ENCODE measurements around the gene PTPRN2. TPM values are rescaled to one million over a fixed set of nuclear protein-coding genes. Genes with fewer than 3 reads are reported as not detected.
A peak's percentile ranks its signal among the peaks of the same experiment; 100 is the strongest.

PTPRN2 gene
- polyA plus RNA-seq, 4 donors = 1.6 to 11.7 (median 4.0) TPM

DNA sequence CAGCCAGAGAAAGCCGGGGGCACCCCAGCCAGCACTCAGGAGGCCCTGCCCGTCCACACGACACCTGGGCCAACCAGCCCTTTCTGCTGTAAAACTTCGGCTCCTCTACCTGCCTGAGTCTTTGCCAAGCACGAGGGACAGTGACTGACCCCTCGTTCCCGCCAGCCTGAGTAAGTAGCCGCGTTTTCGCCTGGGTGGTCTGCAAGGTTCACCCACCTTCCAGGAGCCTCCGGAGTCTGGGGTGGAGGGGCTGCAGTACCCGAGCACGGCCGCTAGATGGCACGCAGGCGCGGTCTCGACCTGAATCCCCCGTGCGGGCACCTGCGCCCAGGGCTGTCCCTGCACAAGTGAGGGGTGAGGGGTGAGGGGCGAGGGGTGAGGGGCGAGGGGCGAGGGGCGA is 192.7 kb downstream of the PTPRN2 start:
- Histone ChIP-seq H3K9me3 (ENCODE audit: control insufficient read depth in 2 of 2, insufficient read depth in 1 of 2, low read depth in 1 of 2, low read length in 1 of 2) (peaks cover 0 to 9% of the 10 kb centered on the region in 2 donors), H3K27ac (ENCODE audit: low read depth in 1 of 3, low read length in 2 of 3) (no peak overlapping the region), H3K4me1 (ENCODE audit: control insufficient read depth in 3 of 3, insufficient read depth in 2 of 3, low read depth in 1 of 3, low read length in 2 of 3) (peaks cover 0 to 14% (median 0%) of the 10 kb centered on the region in 3 donors), H3K4me3 (ENCODE audit: low read depth in 1 of 3, low read length in 3 of 3) (no peak overlapping the region), H3K27me3 (ENCODE audit: control insufficient read depth in 3 of 3, insufficient read depth in 3 of 3, low read length in 3 of 3) (no peaks in the 10 kb centered on the region), H3K36me3 (ENCODE audit: control insufficient read depth in 3 of 3, insufficient read depth in 2 of 3, low read depth in 1 of 3, low read length in 3 of 3) (no peaks in the 10 kb centered on the region)
- WGBS, 3 donors = 19 to 24% (median 22%) methylated on average over 21 to 25 of the region's 25 CpGs
- no peak for FAIRE-seq
- DNase-seq = peak in 1 of 2 donors; percentile 53

DNA sequence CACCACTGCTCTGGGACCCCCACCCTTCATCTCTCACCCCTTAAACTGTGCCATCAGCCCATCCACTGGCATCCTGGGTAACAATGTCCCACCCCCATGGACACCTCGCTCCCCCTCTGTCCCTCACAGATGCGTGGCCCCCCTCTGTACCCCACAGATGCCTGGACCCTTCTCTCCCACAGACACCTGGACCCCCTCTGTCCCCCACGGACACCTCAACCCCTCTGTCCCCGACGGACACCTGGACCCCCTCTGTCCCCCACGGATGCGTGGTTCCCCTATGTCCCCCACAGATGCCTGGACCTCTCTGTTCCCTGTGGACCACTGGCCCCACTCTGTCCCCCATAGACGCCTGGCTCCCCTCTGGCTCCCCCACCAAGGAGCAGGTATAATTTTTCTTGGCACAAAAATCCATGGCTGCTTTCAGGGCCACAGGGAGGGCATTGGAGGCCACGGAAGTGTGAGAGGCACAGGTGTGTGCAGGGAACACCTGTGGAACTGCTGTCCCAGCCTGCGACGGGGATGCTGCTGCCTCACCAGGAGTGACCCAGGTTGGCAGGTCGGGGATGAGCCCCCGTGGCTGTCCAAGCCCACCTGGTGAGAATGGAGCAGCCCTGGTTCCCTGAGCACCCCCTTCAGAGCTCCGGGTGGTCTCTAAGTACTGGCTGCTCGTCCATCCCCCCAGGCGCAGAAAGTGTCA is 193.5 kb downstream of the PTPRN2 start:
- H3K4me1 ChIP-seq (ENCODE audit: control insufficient read depth in 3 of 3, insufficient read depth in 2 of 3, low read depth in 1 of 3, low read length in 2 of 3) = peaks cover 0 to 14% (median 0%) of the 10 kb centered on the region in 3 donors
- H3K36me3 ChIP-seq (ENCODE audit: control insufficient read depth in 3 of 3, insufficient read depth in 2 of 3, low read depth in 1 of 3, low read length in 3 of 3) = no peaks in the 10 kb centered on the region
- no peak overlapping the region for H3K4me3 ChIP-seq (ENCODE audit: low read depth in 1 of 3, low read length in 3 of 3)
- DNase-seq = no peak
- WGBS, 3 donors = 80 to 86% (median 82%) methylated on average over 16 of the region's 16 CpGs
- H3K27me3 ChIP-seq (ENCODE audit: control insufficient read depth in 3 of 3, insufficient read depth in 3 of 3, low read length in 3 of 3) = no peaks in the 10 kb centered on the region
- no peak overlapping the region for H3K27ac ChIP-seq (ENCODE audit: low read depth in 1 of 3, low read length in 2 of 3)
- peaks cover 0 to 5% of the 10 kb centered on the region in 2 donors for H3K9me3 ChIP-seq (ENCODE audit: control insufficient read depth in 2 of 2, insufficient read depth in 1 of 2, low read depth in 1 of 2, low read length in 1 of 2)
- no peak for FAIRE-seq

DNA sequence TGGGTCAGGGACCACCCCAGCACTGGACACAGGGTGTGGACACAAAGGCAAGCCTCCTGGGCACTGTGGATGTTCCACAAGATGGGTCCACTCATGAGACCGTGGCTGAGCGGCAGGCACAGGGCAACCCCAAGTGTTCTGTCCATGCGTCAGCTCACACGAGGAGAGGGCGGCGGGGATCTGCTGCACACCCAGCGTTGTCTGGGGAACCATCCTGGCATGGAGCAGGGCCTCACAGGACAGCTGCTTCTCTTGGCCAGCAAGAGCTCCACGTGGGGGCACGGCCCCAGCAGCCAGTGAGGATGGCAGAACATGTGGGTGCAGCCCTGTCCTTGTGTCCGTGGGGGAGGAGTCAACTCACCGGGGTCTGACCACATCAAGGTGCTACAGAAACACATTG is 195.4 kb downstream of the PTPRN2 start:
- FAIRE-seq (no peak), DNase-seq (no peak)

DNA sequence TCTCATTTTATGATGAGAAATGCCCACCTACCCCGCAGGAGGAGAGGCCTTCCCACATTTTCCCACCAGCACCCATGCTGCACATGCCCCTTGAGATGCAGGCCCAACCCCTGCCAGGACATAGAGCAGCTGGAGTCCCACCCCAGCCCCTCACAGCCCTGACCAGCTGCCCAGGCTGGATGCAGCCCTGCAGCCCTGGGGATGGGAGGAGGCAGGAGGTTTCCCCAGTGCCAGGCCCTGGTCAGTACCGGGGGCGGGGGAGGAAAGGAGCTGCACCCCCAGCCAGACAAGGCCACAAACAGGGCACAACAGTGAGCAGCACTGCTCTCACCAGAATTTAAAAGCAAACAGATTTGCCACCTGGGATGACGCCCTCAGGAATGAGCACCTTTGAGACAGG is 196.1 kb downstream of the PTPRN2 start:
- Histone ChIP-seq H3K4me3 (ENCODE audit: low read depth in 1 of 3, low read length in 3 of 3) (no peak overlapping the region), H3K4me1 (ENCODE audit: control insufficient read depth in 3 of 3, insufficient read depth in 2 of 3, low read depth in 1 of 3, low read length in 2 of 3) (peaks cover 0 to 5% (median 0%) of the 10 kb centered on the region in 3 donors), H3K27me3 (ENCODE audit: control insufficient read depth in 3 of 3, insufficient read depth in 3 of 3, low read length in 3 of 3) (no peaks in the 10 kb centered on the region), H3K9me3 (ENCODE audit: control insufficient read depth in 2 of 2, insufficient read depth in 1 of 2, low read depth in 1 of 2, low read length in 1 of 2) (no peaks in the 10 kb centered on the region), H3K27ac (ENCODE audit: low read depth in 1 of 3, low read length in 2 of 3) (no peak overlapping the region), H3K36me3 (ENCODE audit: control insufficient read depth in 3 of 3, insufficient read depth in 2 of 3, low read depth in 1 of 3, low read length in 3 of 3) (no peaks in the 10 kb centered on the region)
- DNase-seq (no peak), FAIRE-seq (no peak)
- 85 to 94% (median 91%) methylated on average over 4 of the region's 4 CpGs for WGBS, 3 donors

More for the DNA sequence above, 195.4 kb downstream of the PTPRN2 start:
- Histone ChIP-seq H3K27me3 (ENCODE audit: control insufficient read depth in 3 of 3, insufficient read depth in 3 of 3, low read length in 3 of 3) (no peaks in the 10 kb centered on the region), H3K4me3 (ENCODE audit: low read depth in 1 of 3, low read length in 3 of 3) (no peak overlapping the region), H3K4me1 (ENCODE audit: control insufficient read depth in 3 of 3, insufficient read depth in 2 of 3, low read depth in 1 of 3, low read length in 2 of 3) (peaks cover 0 to 11% (median 0%) of the 10 kb centered on the region in 3 donors), H3K27ac (ENCODE audit: low read depth in 1 of 3, low read length in 2 of 3) (no peak overlapping the region), H3K9me3 (ENCODE audit: control insufficient read depth in 2 of 2, insufficient read depth in 1 of 2, low read depth in 1 of 2, low read length in 1 of 2) (no peaks in the 10 kb centered on the region), H3K36me3 (ENCODE audit: control insufficient read depth in 3 of 3, insufficient read depth in 2 of 3, low read depth in 1 of 3, low read length in 3 of 3) (no peaks in the 10 kb centered on the region)
- 82 to 87% (median 86%) methylated on average over 11 of the region's 11 CpGs for WGBS, 3 donors

DNA sequence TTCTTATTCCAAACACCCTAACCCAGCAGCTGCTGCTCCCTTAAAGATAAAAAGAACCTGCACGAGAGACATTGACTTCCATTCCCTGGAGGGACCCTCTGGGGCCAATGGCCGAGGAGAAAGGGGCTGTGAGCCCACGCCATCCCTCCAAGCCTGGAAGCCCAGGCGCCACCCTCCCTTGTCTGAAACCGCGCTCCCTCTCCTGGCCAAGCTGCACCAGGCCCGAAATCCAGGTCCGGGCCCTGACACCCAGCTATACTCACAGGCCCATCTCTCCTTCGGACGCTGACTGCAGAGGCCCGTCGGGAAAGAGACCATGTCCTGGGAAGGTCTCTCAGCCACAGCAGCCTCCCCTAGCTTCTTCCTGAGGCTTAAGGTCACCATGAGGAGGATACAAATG is 196.5 kb downstream of the PTPRN2 start:
- WGBS, 3 donors = 87 to 89% (median 88%) methylated on average over 12 of the region's 12 CpGs
- FAIRE-seq (no peak), DNase-seq (no peak)

GRCh38 chr7:158390460-158390859 is 197.2 kb downstream of the PTPRN2 start:
- no peaks in the 10 kb centered on the region for H3K9me3 ChIP-seq (ENCODE audit: control insufficient read depth in 2 of 2, insufficient read depth in 1 of 2, low read depth in 1 of 2, low read length in 1 of 2)
- no peaks in the 10 kb centered on the region for H3K36me3 ChIP-seq (ENCODE audit: control insufficient read depth in 3 of 3, insufficient read depth in 2 of 3, low read depth in 1 of 3, low read length in 3 of 3)
- H3K4me3 ChIP-seq (ENCODE audit: low read depth in 1 of 3, low read length in 3 of 3) = no peak overlapping the region
- WGBS, 3 donors = 92 to 94% (median 93%) methylated on average over 16 of the region's 16 CpGs
- no peaks in the 10 kb centered on the region for H3K27me3 ChIP-seq (ENCODE audit: control insufficient read depth in 3 of 3, insufficient read depth in 3 of 3, low read length in 3 of 3)
- no peaks in the 10 kb centered on the region for H3K4me1 ChIP-seq (ENCODE audit: control insufficient read depth in 3 of 3, insufficient read depth in 2 of 3, low read depth in 1 of 3, low read length in 2 of 3)
- DNase-seq = no peak
- FAIRE-seq = no peak
- no peak overlapping the region for H3K27ac ChIP-seq (ENCODE audit: low read depth in 1 of 3, low read length in 2 of 3)

More for the DNA sequence above, 196.5 kb downstream of the PTPRN2 start:
- H3K4me3 ChIP-seq (ENCODE audit: low read depth in 1 of 3, low read length in 3 of 3) = no peak overlapping the region
- H3K27me3 ChIP-seq (ENCODE audit: control insufficient read depth in 3 of 3, insufficient read depth in 3 of 3, low read length in 3 of 3) = no peaks in the 10 kb centered on the region
- H3K4me1 ChIP-seq (ENCODE audit: control insufficient read depth in 3 of 3, insufficient read depth in 2 of 3, low read depth in 1 of 3, low read length in 2 of 3) = peaks cover 0 to under 1% (median 0%) of the 10 kb centered on the region in 3 donors
- H3K36me3 ChIP-seq (ENCODE audit: control insufficient read depth in 3 of 3, insufficient read depth in 2 of 3, low read depth in 1 of 3, low read length in 3 of 3) = no peaks in the 10 kb centered on the region
- no peaks in the 10 kb centered on the region for H3K9me3 ChIP-seq (ENCODE audit: control insufficient read depth in 2 of 2, insufficient read depth in 1 of 2, low read depth in 1 of 2, low read length in 1 of 2)
- H3K27ac ChIP-seq (ENCODE audit: low read depth in 1 of 3, low read length in 2 of 3) = no peak overlapping the region

GRCh38 chr7:158389514-158390425 is 197.9 kb downstream of the PTPRN2 start:
- H3K27me3 ChIP-seq (ENCODE audit: control insufficient read depth in 3 of 3, insufficient read depth in 3 of 3, low read length in 3 of 3) = no peaks in the 10 kb centered on the region
- no peak overlapping the region for H3K4me3 ChIP-seq (ENCODE audit: low read depth in 1 of 3, low read length in 3 of 3)
- no peaks in the 10 kb centered on the region for H3K36me3 ChIP-seq (ENCODE audit: control insufficient read depth in 3 of 3, insufficient read depth in 2 of 3, low read depth in 1 of 3, low read length in 3 of 3)
- no peaks in the 10 kb centered on the region for H3K4me1 ChIP-seq (ENCODE audit: control insufficient read depth in 3 of 3, insufficient read depth in 2 of 3, low read depth in 1 of 3, low read length in 2 of 3)
- no peaks in the 10 kb centered on the region for H3K9me3 ChIP-seq (ENCODE audit: control insufficient read depth in 2 of 2, insufficient read depth in 1 of 2, low read depth in 1 of 2, low read length in 1 of 2)
- WGBS, 3 donors = 85 to 86% (median 85%) methylated on average over 35 of the region's 35 CpGs
- no peak overlapping the region for H3K27ac ChIP-seq (ENCODE audit: low read depth in 1 of 3, low read length in 2 of 3)
- FAIRE-seq = no peak
- DNase-seq = no peak

DNA sequence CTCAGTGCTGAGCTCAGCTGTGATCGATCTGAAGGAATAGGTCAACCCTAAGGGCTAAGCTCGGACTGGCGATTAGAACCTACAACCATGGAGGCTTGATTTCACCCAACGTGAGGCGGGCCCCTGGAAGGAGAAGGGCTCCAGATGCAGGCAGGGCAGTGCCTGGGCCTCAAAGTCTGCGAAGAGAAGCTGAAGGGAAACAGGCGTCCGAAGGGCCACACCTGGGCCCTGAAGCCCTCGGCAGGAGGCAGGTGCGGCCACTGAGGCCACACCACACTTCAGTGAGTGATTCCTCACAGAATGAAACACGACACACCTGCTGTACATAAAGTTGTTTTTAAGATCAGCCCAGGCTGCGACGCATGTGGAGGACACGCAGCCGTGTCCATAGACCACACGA is 198.7 kb downstream of the PTPRN2 start:
- FAIRE-seq (no peak), DNase-seq (no peak)
- no peaks in the 10 kb centered on the region for H3K36me3 ChIP-seq (ENCODE audit: control insufficient read depth in 3 of 3, insufficient read depth in 2 of 3, low read depth in 1 of 3, low read length in 3 of 3)
- no peaks in the 10 kb centered on the region for H3K4me1 ChIP-seq (ENCODE audit: control insufficient read depth in 3 of 3, insufficient read depth in 2 of 3, low read depth in 1 of 3, low read length in 2 of 3)
- no peaks in the 10 kb centered on the region for H3K9me3 ChIP-seq (ENCODE audit: control insufficient read depth in 2 of 2, insufficient read depth in 1 of 2, low read depth in 1 of 2, low read length in 1 of 2)
- WGBS, 3 donors = 89 to 90% (median 90%) methylated on average over 16 of the region's 16 CpGs
- H3K27ac ChIP-seq (ENCODE audit: low read depth in 1 of 3, low read length in 2 of 3) = no peak overlapping the region
- H3K27me3 ChIP-seq (ENCODE audit: control insufficient read depth in 3 of 3, insufficient read depth in 3 of 3, low read length in 3 of 3) = no peaks in the 10 kb centered on the region
- no peak overlapping the region for H3K4me3 ChIP-seq (ENCODE audit: low read depth in 1 of 3, low read length in 3 of 3)
